Endothelial cell (in vitro differentiated cells): ENCODE data around the gene KEAP1. TPM values are rescaled to one million over a fixed set of nuclear protein-coding genes. Genes with fewer than 3 reads are reported as not detected.

ENCODE experiments used
- DNase-seq: peaks from one replicate; pipeline ENCODE4 v3.0.0; 2021; ENCODE audit warnings: low spot score
- H3K27ac Mint-ChIP-seq: one replicate; pipeline ENCODE4 v1.8.0; 2021; ENCODE audit warnings: mixed read lengths, inconsistent platforms; ENCODE audit not compliant: unreplicated experiment
- H3K27me3 Mint-ChIP-seq: one replicate; pipeline ENCODE4 v1.8.0; 2021; ENCODE audit warnings: mild to moderate bottlenecking, moderate library complexity, mixed read lengths, inconsistent platforms; ENCODE audit not compliant: unreplicated experiment
- H3K36me3 Mint-ChIP-seq: one replicate; pipeline ENCODE4 v1.8.0; 2021; ENCODE audit warnings: mild to moderate bottlenecking, low read depth, mixed read lengths, inconsistent platforms; ENCODE audit not compliant: unreplicated experiment
- H3K4me1 Mint-ChIP-seq: one replicate; pipeline ENCODE4 v1.8.0; 2021; ENCODE audit warnings: mild to moderate bottlenecking, mixed read lengths, inconsistent platforms; ENCODE audit not compliant: unreplicated experiment
- H3K4me3 Mint-ChIP-seq: one replicate; pipeline ENCODE4 v1.8.0; 2021; ENCODE audit warnings: mild to moderate bottlenecking, mixed read lengths, inconsistent platforms; ENCODE audit not compliant: unreplicated experiment
- H3K9me3 Mint-ChIP-seq: one replicate; pipeline ENCODE4 v1.8.0; 2021; ENCODE audit warnings: mixed read lengths, inconsistent platforms; ENCODE audit not compliant: unreplicated experiment
- CTCF ChIP-seq: fragments of 200-600 bp; sonication (generic); IDR thresholded peaks from one replicate; pipeline ENCODE4 v1.5.0; 2021; ENCODE audit warnings: antibody characterized with exemption; ENCODE audit not compliant: unreplicated experiment
- total RNA-seq: library from RNA; stranded (reverse); fragmentation: NEBNext Ultra II Directional; extraction: Animal tissue kit (Norgen Biotek cat#: 25700); gene quantifications from one replicate; pipeline ENCODE4 v1.2.1, GENCODE V29; 2021; ENCODE audit not compliant: unreplicated experiment

Gene KEAP1
- total RNA-seq, 1 donor from 2014 or later = 56.4 TPM

GRCh38 chr19:10549733-10550132 is 46.6 kb upstream of the KEAP1 start:
- TF ChIP-seq CTCF = no peak
- H3K36me3 Mint-ChIP-seq = peaks cover 8% of the 10 kb centered on the region

GRCh38 chr19:10548746-10549276 is 45.7 kb upstream of the KEAP1 start:
- Mint-ChIP-seq H3K27me3 (peaks cover 2% of the 10 kb centered on the region), H3K4me1 (no peaks in the 10 kb centered on the region), H3K4me3 (peak overlapping the region; percentile 29), H3K36me3 (peaks cover 5% of the 10 kb centered on the region), H3K27ac (no peak overlapping the region), H3K9me3 (no peaks in the 10 kb centered on the region)
- TF ChIP-seq CTCF = no peak
- no peak for DNase-seq

More at GRCh38 chr19:10549733-10550132, 46.6 kb upstream of the KEAP1 start:
- no peaks in the 10 kb centered on the region for H3K9me3 Mint-ChIP-seq
- no peaks in the 10 kb centered on the region for H3K27me3 Mint-ChIP-seq
- no peak for DNase-seq
- H3K4me3 Mint-ChIP-seq = peak overlapping the region; percentile 29
- H3K4me1 Mint-ChIP-seq = no peaks in the 10 kb centered on the region
- H3K27ac Mint-ChIP-seq = no peak overlapping the region

- no peak for TF ChIP-seq CTCF
- no peak for DNase-seq
- Mint-ChIP-seq H3K4me1 (peaks cover 3% of the 10 kb centered on the region), H3K27me3 (peaks cover 2% of the 10 kb centered on the region), H3K36me3 (peaks cover 5% of the 10 kb centered on the region), H3K4me3 (no peak overlapping the region), H3K9me3 (no peaks in the 10 kb centered on the region), H3K27ac (no peak overlapping the region)
Measured at GRCh38 chr19:10546817-10547216, 43.7 kb upstream of the KEAP1 start.

- no peak for TF ChIP-seq CTCF
- Mint-ChIP-seq H3K27me3 (peaks cover 4% of the 10 kb centered on the region), H3K27ac (no peak overlapping the region), H3K36me3 (no peaks in the 10 kb centered on the region), H3K4me3 (peak overlapping the region; percentile 92), H3K4me1 (peaks cover 3% of the 10 kb centered on the region), H3K9me3 (no peaks in the 10 kb centered on the region)
- no peak for DNase-seq
Measured at GRCh38 chr19:10544753-10545251, 41.6 kb upstream of the KEAP1 start.

GRCh38 chr19:10544242-10544752 is 41.1 kb upstream of the KEAP1 start:
- Mint-ChIP-seq H3K27ac (no peak overlapping the region), H3K4me1 (peaks cover 3% of the 10 kb centered on the region), H3K4me3 (peak overlapping the region; percentile 92), H3K36me3 (no peaks in the 10 kb centered on the region), H3K27me3 (peaks cover 4% of the 10 kb centered on the region), H3K9me3 (no peaks in the 10 kb centered on the region)
- no peak for TF ChIP-seq CTCF
- no peak for DNase-seq
